ENCODE measurements around the gene ARHGAP24.

DNA sequence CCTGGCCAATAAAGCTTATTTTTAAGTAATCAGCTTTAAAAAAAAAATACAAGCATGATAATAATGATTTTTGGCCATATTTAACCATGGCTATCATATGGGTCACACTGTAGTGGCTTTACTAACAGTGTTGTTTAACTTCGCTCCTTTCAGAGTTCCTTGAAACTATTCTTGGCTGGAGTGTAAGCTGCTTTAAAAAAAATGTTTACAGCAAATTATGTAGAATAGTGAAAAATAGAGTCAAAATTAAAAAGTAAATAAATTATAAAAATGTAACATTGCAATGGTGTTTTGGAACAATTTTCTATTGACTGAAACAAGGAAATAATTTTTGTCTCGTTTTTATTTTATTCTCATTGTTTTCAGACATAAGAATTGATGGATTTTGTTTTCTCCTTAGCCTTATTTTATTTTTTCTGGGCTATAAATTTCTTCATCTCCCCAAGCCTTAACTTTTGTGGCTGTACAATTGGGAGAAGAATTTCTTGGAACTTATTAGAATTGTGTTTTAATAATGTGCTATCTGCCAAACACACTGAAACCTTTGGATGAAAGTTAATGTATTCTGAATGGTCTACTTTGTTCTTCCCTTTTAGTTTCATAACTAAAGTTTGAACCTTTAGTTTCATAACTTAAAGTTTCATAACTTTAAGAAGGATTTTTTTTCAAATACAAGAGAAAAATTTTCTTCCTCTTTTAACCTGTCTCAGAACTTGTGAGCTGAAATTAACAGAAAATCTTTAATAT lies 182.0 kb downstream of the ARHGAP24 start:
- no peak for TF ChIP-seq CTCF (conservative IDR thresholded peaks at IDR 0.05 in 1 of 2, IDR thresholded peaks at IDR 0.05 in 1 of 2; ENCODE audit: extremely low read depth in 1 of 2, insufficient read depth in 1 of 2, low read depth in 1 of 2, low read length in 2 of 2)
- no peak for TF ChIP-seq EZH2 (IDR thresholded peaks at IDR 0.05; ENCODE audit: borderline replicate concordance, low read length)

All from mammary epithelial cell (primary cell).